BLaER1 treated with 17β-estradiol and CSF1 and Interleukin-3, amounts not matched to agents 10 nM and 100 nM (cell line): ENCODE results near the gene SEC63.
A peak's percentile ranks its signal among the peaks of the same experiment; 100 is the strongest.
"Not testable (repeated sequence)": the region's sequence is repeated elsewhere in the genome, so short reads cannot be mapped to it uniquely, and the experiment has no call there.

Experiments
- H3K27ac ChIP-seq, 11 experiments: shearing (Covaris generic); formaldehyde crosslinking; 2 replicates each; pipeline ENCODE4 v1.8.1; 2022
- H3K27me3 ChIP-seq, 11 experiments: shearing (Covaris generic); formaldehyde crosslinking; 2 replicates each; pipeline ENCODE4 v1.8.1; 2022
- H3K36me3 ChIP-seq, 11 experiments: shearing (Covaris generic); formaldehyde crosslinking; 2 replicates each; pipeline ENCODE4 v1.8.1; 2022
- H3K4me1 ChIP-seq, 10 experiments: shearing (Covaris generic); formaldehyde crosslinking; 2 replicates each; pipeline ENCODE4 v1.8.1; 2022
- H3K4me2 ChIP-seq, 11 experiments: shearing (Covaris generic); formaldehyde crosslinking; 2 replicates each; pipeline ENCODE4 v1.8.1; 2022
- H3K4me3 ChIP-seq, 10 experiments: shearing (Covaris generic); formaldehyde crosslinking; 2 replicates each; pipeline ENCODE4 v1.8.1; 2022
- H3K9ac ChIP-seq, 11 experiments: shearing (Covaris generic); formaldehyde crosslinking; 2 replicates each; pipeline ENCODE4 v1.8.1; 2022
- H3K9me3 ChIP-seq, 11 experiments: shearing (Covaris generic); formaldehyde crosslinking; replicated peaks in 1 of 11; 2 replicates each; pipeline ENCODE4 v1.8.1; 2022
- H4K20me1 ChIP-seq, 11 experiments: shearing (Covaris generic); formaldehyde crosslinking; 2 replicates each; pipeline ENCODE4 v1.8.1; 2022
- Cebpa-rat ChIP-seq, 11 experiments: shearing (Covaris generic); IDR thresholded peaks; 2 replicates each; pipeline ENCODE4 v1.8.1; 2022

Gene SEC63

GRCh38 chr6:107959392-107959791 lies 1.4 kb upstream of the SEC63 start:
- H3K27ac ChIP-seq, result no peak overlapping the region
- H3K27me3 ChIP-seq, result no peaks in the 10 kb centered on the region
- peaks cover 8 to 16% (median 13%) of the 10 kb centered on the region in 11 experiments; a peak in 20 of 22 replicates for H3K36me3 ChIP-seq
- TF ChIP-seq Cebpa-rat (IDR thresholded peaks at IDR 0.05), result no peak
- peaks cover 26 to 41% (median 31%) of the 10 kb centered on the region in 10 experiments for H3K4me1 ChIP-seq
- no peak overlapping the region for H3K9ac ChIP-seq
- H3K9me3 ChIP-seq, result peaks cover 0 to 11% (median 8%) of the 10 kb centered on the region in 11 experiments; a peak in 10 of 22 replicates
- H4K20me1 ChIP-seq, result peaks cover 12 to 29% (median 24%) of the 10 kb centered on the region in 11 experiments; a peak in 18 of 22 replicates
- H3K4me2 ChIP-seq, result peak overlapping the region; percentile 41 to 90 (median 84); a peak in 21 of 22 replicates
- H3K4me3 ChIP-seq, result no peak overlapping the region

- Histone ChIP-seq H3K27ac (peak overlapping the region in 9 of 11 experiments; percentile 22 to 98 (median 53); a peak in 15 of 22 replicates), H3K4me3 (peak overlapping the region; percentile 91 to 100 (median 98)), H3K36me3 (peaks cover 8 to 21% (median 14%) of the 10 kb centered on the region in 11 experiments; a peak in 20 of 22 replicates), H4K20me1 (peaks cover 12 to 31% (median 24%) of the 10 kb centered on the region in 11 experiments; a peak in 18 of 22 replicates), H3K4me1 (peaks cover 26 to 42% (median 31%) of the 10 kb centered on the region in 10 experiments), H3K9me3 (peaks cover 0 to 14% (median 8%) of the 10 kb centered on the region in 11 experiments; a peak in 10 of 22 replicates), H3K9ac (peak overlapping the region; percentile 62 to 100 (median 97); a peak in 21 of 22 replicates), H3K4me2 (peak overlapping the region; percentile 73 to 90 (median 84))
- not testable (repeated sequence) for H3K27me3 ChIP-seq
These were observed 818 bp upstream of the SEC63 start for GRCh38 chr6:107958689-107959362.

- Histone ChIP-seq H3K4me1 (peaks cover 32 to 40% (median 36%) of the 10 kb centered on the region in 10 experiments), H3K27me3 (no peaks in the 10 kb centered on the region), H3K27ac (peak overlapping the region; percentile 93 to 100 (median 98)), H3K4me3 (peak overlapping the region; percentile 91 to 100 (median 98)), H4K20me1 (peaks cover 14 to 41% (median 33%) of the 10 kb centered on the region in 11 experiments; a peak in 19 of 22 replicates), H3K4me2 (peak overlapping the region; percentile 78 to 97 (median 87)), H3K9ac (peak overlapping the region; percentile 96 to 100 (median 98)), H3K9me3 (peaks cover 0 to 26% (median 18%) of the 10 kb centered on the region in 11 experiments; a peak in 15 of 22 replicates), H3K36me3 (peaks cover 8 to 27% (median 22%) of the 10 kb centered on the region in 11 experiments; a peak in 21 of 22 replicates)
- TF ChIP-seq Cebpa-rat (IDR thresholded peaks at IDR 0.05), result no peak
These were observed 600 bp downstream of the SEC63 start for GRCh38 chr6:107957308-107957908.

DNA sequence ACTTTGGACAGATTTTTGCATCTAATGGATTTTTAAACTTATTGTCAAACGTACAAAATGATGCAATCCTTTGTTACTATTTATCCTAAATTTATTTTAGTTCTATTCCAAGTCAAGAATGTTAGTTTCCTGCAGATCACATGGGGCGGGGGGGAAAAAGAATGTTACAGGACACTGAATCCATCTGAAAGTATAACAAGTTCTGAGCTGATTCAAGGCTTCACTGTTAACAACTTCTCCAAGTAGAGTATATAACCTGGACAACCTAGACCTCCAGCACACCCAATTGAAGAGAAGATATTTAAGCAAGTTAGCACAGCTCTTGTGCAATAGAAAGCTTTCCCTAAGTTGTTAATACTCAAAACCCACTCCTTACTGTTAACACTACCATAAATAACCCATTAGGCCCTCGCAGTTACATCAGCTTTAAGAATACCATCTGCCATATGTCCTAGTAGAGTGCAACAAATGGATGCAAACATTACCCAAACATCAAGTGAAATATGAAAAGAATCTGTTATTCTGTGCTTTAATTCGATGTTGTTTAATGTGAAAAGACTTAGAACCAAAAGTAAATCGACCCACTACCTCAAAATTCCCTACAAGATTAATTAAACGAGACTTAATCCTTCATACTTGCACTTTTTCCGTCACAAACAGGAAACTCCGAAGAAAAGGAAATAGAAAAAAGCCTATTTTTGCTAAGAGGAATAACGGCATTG lies 1.3 kb downstream of the SEC63 start:
- H3K9ac ChIP-seq, result peak overlapping the region; percentile 96 to 100 (median 98)
- peak overlapping the region; percentile 91 to 100 (median 98) for H3K4me3 ChIP-seq
- peaks cover 32 to 43% (median 40%) of the 10 kb centered on the region in 10 experiments for H3K4me1 ChIP-seq
- H4K20me1 ChIP-seq, result peaks cover 15 to 48% (median 39%) of the 10 kb centered on the region in 11 experiments; a peak in 19 of 22 replicates
- H3K4me2 ChIP-seq, result peak overlapping the region; percentile 78 to 97 (median 87)
- peak in 1 of 11 experiments; percentile 31; a peak in 1 of 22 replicates for TF ChIP-seq Cebpa-rat (IDR thresholded peaks at IDR 0.05)
- peak overlapping the region; percentile 93 to 100 (median 98) for H3K27ac ChIP-seq
- no peaks in the 10 kb centered on the region for H3K27me3 ChIP-seq
- peaks cover 0 to 33% (median 23%) of the 10 kb centered on the region in 11 experiments; a peak in 16 of 22 replicates for H3K9me3 ChIP-seq
- H3K36me3 ChIP-seq, result peaks cover 8 to 34% (median 29%) of the 10 kb centered on the region in 11 experiments; a peak in 21 of 22 replicates

- no peak for TF ChIP-seq Cebpa-rat (IDR thresholded peaks at IDR 0.05)
- Histone ChIP-seq H4K20me1 (peaks cover 18 to 54% (median 45%) of the 10 kb centered on the region in 11 experiments; a peak in 19 of 22 replicates), H3K9ac (peak overlapping the region; percentile 96 to 100 (median 98)), H3K4me1 (peaks cover 32 to 48% (median 40%) of the 10 kb centered on the region in 10 experiments), H3K4me3 (peak overlapping the region; percentile 91 to 100 (median 98)), H3K27ac (peak overlapping the region; percentile 93 to 100 (median 98)), H3K4me2 (peak overlapping the region; percentile 78 to 97 (median 87)), H3K9me3 (peaks cover 0 to 38% (median 29%) of the 10 kb centered on the region in 11 experiments; a peak in 16 of 22 replicates), H3K27me3 (no peaks in the 10 kb centered on the region), H3K36me3 (peaks cover 8 to 40% (median 33%) of the 10 kb centered on the region in 11 experiments; a peak in 21 of 22 replicates)
These were observed 1.8 kb downstream of the SEC63 start for GRCh38 chr6:107956181-107956580.

DNA sequence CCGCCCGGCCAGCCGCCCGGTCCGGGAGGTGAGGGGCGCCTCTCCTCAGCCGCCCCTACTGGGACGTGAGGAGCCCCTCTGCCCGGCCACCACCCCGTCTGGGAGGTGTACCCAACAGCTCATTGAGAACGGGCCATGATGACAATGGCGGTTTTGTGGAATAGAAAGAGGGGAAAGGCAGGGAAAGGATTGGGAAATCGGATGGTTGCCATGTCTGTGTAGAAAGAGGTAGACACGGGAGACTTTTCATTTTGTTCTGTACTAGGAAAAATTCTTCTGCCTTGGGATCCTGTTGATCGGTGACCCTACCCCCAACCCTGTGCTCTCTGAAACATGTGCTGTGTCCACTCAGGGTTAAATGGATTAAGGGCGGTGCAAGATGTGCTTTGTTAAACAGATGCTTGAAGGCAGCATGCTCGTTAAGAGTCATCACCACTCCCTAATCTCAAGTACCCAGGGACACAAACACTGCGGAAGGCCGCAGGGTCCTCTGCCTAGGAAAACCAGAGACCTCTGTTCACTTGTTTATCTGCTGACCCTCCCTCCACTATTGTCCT lies 4.1 kb downstream of the SEC63 start:
- H3K27me3 ChIP-seq, H3K9ac ChIP-seq, H3K27ac ChIP-seq, H3K4me3 ChIP-seq, H3K4me2 ChIP-seq: not testable (repeated sequence)
- H3K9me3 ChIP-seq, result peaks cover 0 to 45% (median 35%) of the 10 kb centered on the region in 11 experiments; a peak in 16 of 22 replicates
- peaks cover 25 to 61% (median 33%) of the 10 kb centered on the region in 10 experiments for H3K4me1 ChIP-seq
- H4K20me1 ChIP-seq, result peaks cover 40 to 76% (median 67%) of the 10 kb centered on the region in 11 experiments; a peak in 20 of 22 replicates
- H3K36me3 ChIP-seq, result peaks cover 8 to 62% (median 49%) of the 10 kb centered on the region in 11 experiments; a peak in 21 of 22 replicates

DNA sequence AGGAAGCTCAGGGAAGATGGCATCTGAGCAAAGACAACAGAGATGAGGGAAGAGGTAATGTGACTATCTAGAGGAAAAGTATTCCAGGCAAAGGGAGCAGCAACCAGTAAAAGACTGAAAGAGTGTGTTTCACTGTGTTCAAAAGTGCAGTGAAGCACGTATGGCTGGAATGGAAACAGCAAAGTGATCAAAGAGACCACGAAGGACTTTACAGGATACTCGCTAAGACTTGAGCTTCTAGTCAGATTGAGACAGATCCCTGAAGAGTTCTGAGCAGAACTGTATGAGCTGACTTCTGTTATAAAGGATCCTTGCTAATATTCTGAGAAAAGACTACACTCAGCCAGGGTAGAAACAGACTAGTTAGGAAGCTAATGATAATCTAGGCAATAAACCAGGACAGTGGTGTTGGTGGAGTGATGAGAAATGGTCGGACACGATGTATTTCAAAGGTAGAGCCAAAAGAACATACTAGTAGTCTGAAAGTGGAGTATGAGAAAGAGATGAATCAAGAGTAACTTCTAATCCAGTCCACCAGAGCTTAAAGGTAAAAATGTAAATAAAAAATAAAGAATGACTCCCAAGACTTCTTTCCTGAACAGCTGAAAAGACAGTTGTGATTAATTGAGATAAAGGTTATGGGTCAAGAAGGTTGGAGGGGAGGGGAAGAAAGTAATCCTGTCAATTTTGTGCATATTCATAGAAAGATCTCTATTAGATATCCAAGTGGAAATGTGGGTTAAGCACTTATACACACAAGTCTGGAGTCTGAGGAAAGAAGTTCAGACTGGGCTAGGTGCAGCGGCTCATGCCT lies 14.2 kb downstream of the SEC63 start:
- H3K4me2 ChIP-seq, result peak overlapping the region in 10 of 11 experiments; percentile 9 to 65 (median 44); a peak in 13 of 22 replicates
- no peak for TF ChIP-seq Cebpa-rat (IDR thresholded peaks at IDR 0.05)
- H3K27me3 ChIP-seq, result no peaks in the 10 kb centered on the region
- H3K4me3 ChIP-seq, result no peak overlapping the region
- H3K4me1 ChIP-seq, result peaks cover 8 to 25% (median 14%) of the 10 kb centered on the region in 10 experiments; a peak in 16 of 20 replicates
- peak overlapping the region in 1 of 11 experiments; percentile 7; a peak in 2 of 22 replicates for H3K9ac ChIP-seq
- peak overlapping the region in 1 of 11 experiments; percentile 18; a peak in 1 of 22 replicates for H3K27ac ChIP-seq
- peaks cover 0 to 29% (median 7%) of the 10 kb centered on the region in 11 experiments; a peak in 17 of 22 replicates for H3K9me3 ChIP-seq
- peaks cover 95 to 100% (median 98%) of the 10 kb centered on the region in 11 experiments for H4K20me1 ChIP-seq
- peaks cover 0 to 71% (median 63%) of the 10 kb centered on the region in 11 experiments for H3K36me3 ChIP-seq
